KMS-11 (cell line): ENCODE measurements around the gene FRMPD2.

Source experiments
- H2AFZ ChIP-seq: fragments of 200-600 bp; sonication (generic); 2 replicates; pipeline ENCODE4 v1.6.1; 2016; ENCODE audit warnings: antibody characterized with exemption, mixed run types, low read depth
- H3K27ac ChIP-seq: fragments of 200-600 bp; sonication (generic); 2 replicates; pipeline ENCODE4 v1.6.1; 2016; ENCODE audit warnings: mild to moderate bottlenecking, mixed run types
- H3K27me3 ChIP-seq: fragments of 200-600 bp; sonication (generic); 2 replicates; pipeline ENCODE4 v1.6.1; 2017; ENCODE audit warnings: mild to moderate bottlenecking, low read depth, mixed run types, moderate library complexity; ENCODE audit not compliant: insufficient read depth
- H3K36me3 ChIP-seq: fragments of 200-600 bp; sonication (generic); 2 replicates; pipeline ENCODE4 v1.6.1; 2017; ENCODE audit warnings: mild to moderate bottlenecking, mixed run types; ENCODE audit not compliant: insufficient read depth
- H3K4me1 ChIP-seq: fragments of 200-600 bp; sonication (generic); 2 replicates; pipeline ENCODE4 v1.6.1; 2016; ENCODE audit warnings: mild to moderate bottlenecking, low read depth, mixed run types; ENCODE audit not compliant: poor library complexity, severe bottlenecking
- H3K4me2 ChIP-seq: fragments of 200-600 bp; sonication (generic); 2 replicates; pipeline ENCODE4 v1.7.0; 2016; ENCODE audit warnings: mild to moderate bottlenecking, mixed run types
- H3K4me3 ChIP-seq: fragments of 200-600 bp; sonication (generic); IDR thresholded peaks from 2 replicates; pipeline ENCODE4 v1.6.1; 2017; ENCODE audit warnings: low read depth, low read length, mixed read lengths; ENCODE audit not compliant: insufficient read depth
- H3K79me2 ChIP-seq: fragments of 200-600 bp; sonication (generic); 2 replicates; pipeline ENCODE4 v1.6.1; 2016; ENCODE audit warnings: low read depth, mixed run types; ENCODE audit not compliant: insufficient read depth
- H3K9ac ChIP-seq: fragments of 200-600 bp; sonication (generic); 2 replicates; pipeline ENCODE4 v1.6.1; 2016; ENCODE audit warnings: mild to moderate bottlenecking, mixed run types
- H4K20me1 ChIP-seq: fragments of 200-600 bp; sonication (generic); 2 replicates; pipeline ENCODE4 v1.6.1; 2016; ENCODE audit warnings: mild to moderate bottlenecking, mixed run types; ENCODE audit not compliant: insufficient read depth
- CTCF ChIP-seq: fragments of 200-600 bp; sonication (generic); conservative IDR thresholded peaks from 2 replicates; pipeline ENCODE4 v1.6.1; 2017; ENCODE audit warnings: low read depth, mild to moderate bottlenecking, antibody characterized with exemption, low read length, moderate library complexity, mixed read lengths

The FRMPD2 gene

DNA sequence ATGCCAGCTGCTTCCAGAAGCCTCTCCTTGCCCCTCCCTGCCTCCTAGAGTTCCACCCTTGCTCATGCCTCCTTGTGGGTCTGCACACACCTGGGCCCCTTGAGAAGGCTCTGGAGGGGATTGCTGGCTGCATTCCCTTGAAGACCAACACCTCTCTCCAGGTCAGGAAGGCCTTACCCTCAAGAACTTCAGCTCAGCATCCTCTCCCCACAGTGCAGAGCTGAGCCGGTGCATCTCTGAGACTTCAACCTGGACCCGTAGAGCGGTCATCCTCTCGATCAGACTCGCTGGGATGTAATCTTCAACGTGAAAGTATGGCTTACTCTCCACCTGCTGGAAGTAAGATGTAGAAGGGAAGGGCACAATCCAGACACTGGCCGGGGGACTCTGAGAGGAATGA, 62.7 kb downstream of the FRMPD2 start:
- Histone ChIP-seq H3K36me3 (no peaks in the 10 kb centered on the region), H3K79me2 (no peaks in the 10 kb centered on the region), H3K4me1 (no peaks in the 10 kb centered on the region), H3K27me3 (no peaks in the 10 kb centered on the region), H2AFZ (no peak overlapping the region), H4K20me1 (no peaks in the 10 kb centered on the region), H3K9ac (no peak overlapping the region), H3K4me3 (no peak overlapping the region), H3K4me2 (no peak overlapping the region), H3K27ac (no peak overlapping the region)
- TF ChIP-seq CTCF = no peak

DNA sequence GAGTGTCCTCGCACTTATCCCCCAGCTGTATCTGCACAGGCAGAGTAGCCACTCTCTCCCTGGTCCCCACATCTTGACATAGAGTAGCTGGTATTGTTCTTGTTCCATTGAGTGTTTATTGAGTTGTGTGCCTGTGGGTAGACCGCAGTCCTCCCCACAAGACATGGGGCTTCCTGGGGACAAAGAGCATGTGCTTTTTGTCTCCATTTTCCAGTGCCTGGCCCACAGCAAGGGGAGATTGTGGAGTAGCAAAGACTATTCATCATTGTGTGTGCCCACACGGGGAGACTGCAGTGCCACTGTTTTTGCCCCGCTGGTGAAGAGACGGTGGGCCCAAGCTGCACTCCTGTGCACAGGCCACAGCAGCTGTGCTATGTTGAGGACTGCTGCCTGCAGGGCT, 63.5 kb downstream of the FRMPD2 start:
- no peaks in the 10 kb centered on the region for H3K36me3 ChIP-seq
- H2AFZ ChIP-seq = no peak overlapping the region
- no peaks in the 10 kb centered on the region for H3K27me3 ChIP-seq
- no peaks in the 10 kb centered on the region for H3K4me1 ChIP-seq
- H3K4me3 ChIP-seq = no peak overlapping the region
- H3K27ac ChIP-seq = no peak overlapping the region
- H3K79me2 ChIP-seq = no peaks in the 10 kb centered on the region
- H3K4me2 ChIP-seq = no peak overlapping the region
- no peaks in the 10 kb centered on the region for H4K20me1 ChIP-seq
- H3K9ac ChIP-seq = no peak overlapping the region
- no peak for TF ChIP-seq CTCF

- Histone ChIP-seq H3K27me3 (no peaks in the 10 kb centered on the region), H3K9ac (no peak overlapping the region), H2AFZ (no peak overlapping the region), H3K79me2 (no peaks in the 10 kb centered on the region), H3K4me2 (no peak overlapping the region), H3K36me3 (no peaks in the 10 kb centered on the region), H3K4me1 (no peaks in the 10 kb centered on the region), H3K4me3 (no peak overlapping the region), H4K20me1 (no peaks in the 10 kb centered on the region), H3K27ac (no peak overlapping the region)
- TF ChIP-seq CTCF = no peak
These were observed 64.1 kb downstream of the FRMPD2 start for GRCh38 chr10:48210391-48210790.

GRCh38 chr10:48209241-48209640, 65.3 kb downstream of the FRMPD2 start:
- H3K9ac ChIP-seq = no peak overlapping the region

More at GRCh38 chr10:48209241-48209640, 65.3 kb downstream of the FRMPD2 start:
- Histone ChIP-seq H3K4me1 (no peaks in the 10 kb centered on the region), H4K20me1 (no peaks in the 10 kb centered on the region), H2AFZ (no peak overlapping the region), H3K4me2 (no peak overlapping the region), H3K79me2 (no peaks in the 10 kb centered on the region), H3K4me3 (no peak overlapping the region), H3K27ac (no peak overlapping the region), H3K27me3 (no peaks in the 10 kb centered on the region), H3K36me3 (no peaks in the 10 kb centered on the region)
- no peak for TF ChIP-seq CTCF
